Sigmoid colon (tissue), 4 donors: ENCODE results near the gene KRTAP4-8.

Source experiments
- CTCF ChIP-seq, 4 experiments: fragments of 450-650 bp in 3 of 4; fragments of 200-600 bp in 1 of 4; IDR thresholded peaks; one replicate each; pipeline ENCODE4 v1.5.1; 2016 to 2019; ENCODE audit warnings: antibody characterized with exemption in 4 of 4, mild to moderate bottlenecking in 3 of 4, moderate library complexity in 2 of 4
- EP300 ChIP-seq, 4 donors: sonication (generic); formaldehyde crosslinking; IDR thresholded peaks; one replicate each; pipeline ENCODE4 v1.6.1; 2017; ENCODE audit warnings: antibody characterized with exemption in 4 of 4
- POLR2A ChIP-seq, 2 donors: fragments of 450-650 bp; IDR thresholded peaks; one replicate each; pipeline ENCODE4 v1.6.1; 2016; ENCODE audit warnings: antibody characterized with exemption in 2 of 2, mild to moderate bottlenecking in 2 of 2, moderate library complexity in 2 of 2
- POLR2AphosphoS5 ChIP-seq, 4 donors: sonication (generic); formaldehyde crosslinking; IDR thresholded peaks; one replicate each; pipeline ENCODE4 v1.6.1; 2017; ENCODE audit warnings: antibody characterized with exemption in 4 of 4

GRCh38 chr17:41049110-41049509 lies 48.8 kb downstream of the KRTAP4-8 start:
- TF ChIP-seq CTCF (IDR thresholded peaks at IDR 0.05) (no peak), EP300 (IDR thresholded peaks at IDR 0.05) (no peak), POLR2A (IDR thresholded peaks at IDR 0.05) (no peak), POLR2AphosphoS5 (IDR thresholded peaks at IDR 0.05) (no peak)
